IMR-90 (cell line): ENCODE measurements around the gene ERLIN1.

Source experiments
- CEBPB ChIP-seq: IDR thresholded peaks from 2 replicates; pipeline ENCODE4 v1.6.1; 2012; ENCODE audit warnings: low read depth, low read length, improper control_type of control experiment
- CTCF ChIP-seq: conservative IDR thresholded peaks from 2 replicates; pipeline ENCODE4 v1.5.1; 2012; ENCODE audit warnings: mild to moderate bottlenecking, low read depth, low read length, improper control_type of control experiment
- MXI1 ChIP-seq: IDR thresholded peaks from 2 replicates; pipeline ENCODE4 v1.6.1; 2012; ENCODE audit warnings: low read depth, mild to moderate bottlenecking, low read length, moderate library complexity, borderline replicate concordance
- POLR2A ChIP-seq: IDR thresholded peaks from 2 replicates; pipeline ENCODE4 v1.6.1; 2012; ENCODE audit warnings: mild to moderate bottlenecking, low read depth, low read length
- USF2 ChIP-seq: fragments of 150-350 bp; IDR thresholded peaks from 2 replicates; pipeline ENCODE4 v1.6.1; 2017; ENCODE audit warnings: mild to moderate bottlenecking, antibody characterized with exemption, low read length, low read depth

GRCh38 chr10:100158044-100158805 is 27.6 kb downstream of the ERLIN1 start:
- no peak for TF ChIP-seq MXI1
- no peak for TF ChIP-seq CTCF
- no peak for TF ChIP-seq POLR2A
- TF ChIP-seq CEBPB, result no peak
- no peak for TF ChIP-seq USF2
